Breast epithelium (tissue), 3 donors: ENCODE measurements around the gene SELENOS.

Experiments
- POLR2A ChIP-seq: fragments of 450-650 bp; IDR thresholded peaks from one replicate; pipeline ENCODE4 v1.6.1; 2016; ENCODE audit warnings: antibody characterized with exemption, mild to moderate bottlenecking, moderate library complexity
- POLR2AphosphoS5 ChIP-seq, 3 donors: sonication (generic); formaldehyde crosslinking; IDR thresholded peaks; one replicate each; pipeline ENCODE4 v1.6.1; 2017; ENCODE audit warnings: antibody characterized with exemption in 3 of 3
- TF ChIP-seq, protein P1 (sequence below), 3 donors: fragments of 450-650 bp; IDR thresholded peaks; one replicate each; pipeline ENCODE4 v1.5.1; 2016 to 2017; ENCODE audit warnings: antibody characterized with exemption in 3 of 3, mild to moderate bottlenecking in 3 of 3, moderate library complexity in 3 of 3

DNA sequence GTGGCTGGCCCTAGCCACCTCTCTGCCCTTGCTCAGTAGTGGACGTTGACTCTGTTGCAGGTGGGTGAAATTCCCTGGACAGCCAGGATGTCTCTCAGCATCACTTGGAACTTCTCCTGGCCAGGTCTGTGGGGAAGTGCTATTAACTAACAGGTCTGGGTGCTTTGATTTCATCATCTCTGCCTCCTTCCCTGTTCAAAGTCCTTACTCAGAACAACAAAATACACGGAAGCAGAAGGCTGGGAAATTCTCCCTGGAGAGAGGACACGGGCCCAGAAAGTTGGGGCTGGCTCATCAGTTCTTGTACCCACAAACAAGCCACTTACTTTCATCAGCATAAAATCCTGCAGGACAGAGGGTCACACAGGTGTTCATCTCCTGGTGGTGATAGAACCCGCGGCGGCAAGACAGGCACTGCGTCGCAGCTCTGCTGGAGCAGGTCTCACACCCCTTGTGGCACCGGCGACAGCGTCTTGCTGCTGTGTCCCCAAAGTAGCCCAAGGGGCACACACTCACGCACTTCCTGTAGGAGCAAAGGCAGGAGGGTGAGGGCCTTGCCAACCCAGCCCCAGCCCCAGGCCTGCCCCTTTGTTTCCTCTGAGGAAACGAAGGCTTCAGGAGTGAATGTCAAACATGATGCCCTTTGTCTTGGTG lies 47.4 kb upstream of the SELENOS start:
- TF ChIP-seq, protein P1, sequence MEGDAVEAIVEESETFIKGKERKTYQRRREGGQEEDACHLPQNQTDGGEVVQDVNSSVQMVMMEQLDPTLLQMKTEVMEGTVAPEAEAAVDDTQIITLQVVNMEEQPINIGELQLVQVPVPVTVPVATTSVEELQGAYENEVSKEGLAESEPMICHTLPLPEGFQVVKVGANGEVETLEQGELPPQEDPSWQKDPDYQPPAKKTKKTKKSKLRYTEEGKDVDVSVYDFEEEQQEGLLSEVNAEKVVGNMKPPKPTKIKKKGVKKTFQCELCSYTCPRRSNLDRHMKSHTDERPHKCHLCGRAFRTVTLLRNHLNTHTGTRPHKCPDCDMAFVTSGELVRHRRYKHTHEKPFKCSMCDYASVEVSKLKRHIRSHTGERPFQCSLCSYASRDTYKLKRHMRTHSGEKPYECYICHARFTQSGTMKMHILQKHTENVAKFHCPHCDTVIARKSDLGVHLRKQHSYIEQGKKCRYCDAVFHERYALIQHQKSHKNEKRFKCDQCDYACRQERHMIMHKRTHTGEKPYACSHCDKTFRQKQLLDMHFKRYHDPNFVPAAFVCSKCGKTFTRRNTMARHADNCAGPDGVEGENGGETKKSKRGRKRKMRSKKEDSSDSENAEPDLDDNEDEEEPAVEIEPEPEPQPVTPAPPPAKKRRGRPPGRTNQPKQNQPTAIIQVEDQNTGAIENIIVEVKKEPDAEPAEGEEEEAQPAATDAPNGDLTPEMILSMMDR (IDR thresholded peaks at IDR 0.05) = no peak
- TF ChIP-seq POLR2AphosphoS5 (IDR thresholded peaks at IDR 0.05) = no peak
- no peak for TF ChIP-seq POLR2A
